Immature natural killer cell (primary cell): Measurements from ENCODE around the gene SEMA7A. TPM values are rescaled to one million over a fixed set of nuclear protein-coding genes. Genes with fewer than 3 reads are reported as not detected.

Experiments
- DNase-seq, 3 donors: peaks; one replicate each; pipeline ENCODE4 v3.0.0; 2022; ENCODE audit warnings: mixed read lengths in 1 of 3
- H3K27ac Mint-ChIP-seq, 6 donors: one replicate each; pipeline ENCODE4 v1.8.0; 2020; ENCODE audit warnings: mixed read lengths in 6 of 6, mild to moderate bottlenecking in 5 of 6, inconsistent platforms in 4 of 6, moderate library complexity in 3 of 6
- H3K27me3 Mint-ChIP-seq, 3 donors: one replicate each; pipeline ENCODE4 v1.8.0; 2020 to 2021; ENCODE audit warnings: low read depth in 3 of 3, mild to moderate bottlenecking in 3 of 3, mixed read lengths in 3 of 3, moderate library complexity in 3 of 3, inconsistent platforms in 1 of 3
- H3K36me3 Mint-ChIP-seq, 3 donors: one replicate each; pipeline ENCODE4 v1.8.0; 2020; ENCODE audit warnings: mixed read lengths in 3 of 3, inconsistent platforms in 2 of 3, mild to moderate bottlenecking in 2 of 3
- H3K4me1 Mint-ChIP-seq, 2 donors: one replicate each; pipeline ENCODE4 v1.8.0; 2020; ENCODE audit warnings: inconsistent platforms in 2 of 2, mild to moderate bottlenecking in 2 of 2, mixed read lengths in 2 of 2, moderate library complexity in 1 of 2
- H3K4me3 Mint-ChIP-seq, 5 donors: one replicate each; pipeline ENCODE4 v1.8.0; 2020; ENCODE audit warnings: mild to moderate bottlenecking in 5 of 5, mixed read lengths in 5 of 5, inconsistent platforms in 3 of 5, moderate library complexity in 3 of 5
- H3K9me3 Mint-ChIP-seq, 6 donors: one replicate each; pipeline ENCODE4 v1.8.0; 2020; ENCODE audit warnings: mild to moderate bottlenecking in 6 of 6, mixed read lengths in 6 of 6, inconsistent platforms in 4 of 6, moderate library complexity in 3 of 6
- polyA plus RNA-seq, 3 donors: library from polyadenylated mRNA; unstranded; fragments of 300-500 nt; fragmentation: Illumina TruSeq; gene quantifications; one replicate each; pipeline ENCODE4 v1.2.3, GENCODE V29; 2021

SEMA7A gene
- polyA plus RNA-seq, 3 donors from 2014 or later, result 0.90 to 3.7 TPM; not detected in 1

DNA sequence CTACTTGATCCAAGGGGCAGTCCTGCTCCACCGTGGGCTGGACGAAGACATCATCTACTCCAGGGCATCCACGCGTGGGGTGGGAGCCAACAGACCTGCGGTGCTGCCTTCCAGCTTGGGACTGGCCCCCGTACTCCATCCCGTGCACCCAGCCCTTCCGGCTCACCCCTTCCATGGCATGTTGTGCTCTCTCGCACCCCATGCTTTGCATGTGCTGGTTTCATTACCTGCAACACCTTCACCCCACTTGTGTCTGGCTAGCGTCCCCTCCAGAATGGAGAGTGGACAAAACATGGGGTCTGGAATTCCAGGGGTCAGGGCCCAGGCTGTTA lies 30.2 kb downstream of the SEMA7A start:
- no peak for DNase-seq
- Mint-ChIP-seq H3K27me3 (peaks cover 0 to 2% (median 0%) of the 10 kb centered on the region in 3 donors), H3K27ac (peak overlapping the region in 4 of 6 donors; percentile 32 to 84 (median 60)), H3K4me3 (peak overlapping the region in 2 of 5 donors; percentile 18 to 70), H3K4me1 (peaks cover 60 to 86% of the 10 kb centered on the region in 2 donors), H3K9me3 (peaks cover 0 to 2% (median 0%) of the 10 kb centered on the region in 6 donors), H3K36me3 (no peaks in the 10 kb centered on the region)

- peak; percentile 28 to 41 (median 31) for DNase-seq
- Mint-ChIP-seq H3K9me3 (peaks cover 0 to 2% (median 0%) of the 10 kb centered on the region in 6 donors), H3K27me3 (peaks cover 0 to 3% (median 2%) of the 10 kb centered on the region in 3 donors), H3K36me3 (no peaks in the 10 kb centered on the region), H3K27ac (peak overlapping the region; percentile 40 to 84 (median 77)), H3K4me1 (peaks cover 65 to 91% of the 10 kb centered on the region in 2 donors), H3K4me3 (peak overlapping the region; percentile 51 to 71 (median 59))
Measured at GRCh38 chr15:74402873-74403587, 30.7 kb downstream of the SEMA7A start.

GRCh38 chr15:74402337-74402841 lies 31.4 kb downstream of the SEMA7A start:
- peak overlapping the region; percentile 51 to 71 (median 59) for H3K4me3 Mint-ChIP-seq
- peaks cover 0 to 2% (median 0%) of the 10 kb centered on the region in 6 donors for H3K9me3 Mint-ChIP-seq
- peak; percentile 20 to 33 (median 32) for DNase-seq
- no peaks in the 10 kb centered on the region for H3K36me3 Mint-ChIP-seq
- peaks cover 65 to 94% of the 10 kb centered on the region in 2 donors for H3K4me1 Mint-ChIP-seq
- H3K27ac Mint-ChIP-seq, result peak overlapping the region; percentile 67 to 84 (median 79)
- peaks cover 0 to 3% (median 2%) of the 10 kb centered on the region in 3 donors for H3K27me3 Mint-ChIP-seq

GRCh38 chr15:74400915-74401757 lies 32.6 kb downstream of the SEMA7A start:
- H3K4me1 Mint-ChIP-seq, result peaks cover 64 to 82% of the 10 kb centered on the region in 2 donors
- peak in 1 of 3 donors; percentile 16 for DNase-seq
- H3K27ac Mint-ChIP-seq, result peak overlapping the region; percentile 41 to 84 (median 72)
- H3K4me3 Mint-ChIP-seq, result peak overlapping the region; percentile 44 to 74 (median 58)
- no peaks in the 10 kb centered on the region for H3K36me3 Mint-ChIP-seq
- peaks cover 0 to 3% (median 2%) of the 10 kb centered on the region in 3 donors for H3K27me3 Mint-ChIP-seq
- H3K9me3 Mint-ChIP-seq, result peaks cover 0 to 2% (median 0%) of the 10 kb centered on the region in 6 donors

GRCh38 chr15:74400313-74400860 lies 33.4 kb downstream of the SEMA7A start:
- Mint-ChIP-seq H3K27ac (peak overlapping the region in 5 of 6 donors; percentile 41 to 79 (median 78)), H3K9me3 (peaks cover 0 to 2% (median 0%) of the 10 kb centered on the region in 6 donors), H3K27me3 (peaks cover 2 to 3% (median 3%) of the 10 kb centered on the region in 3 donors), H3K4me1 (peaks cover 58 to 74% of the 10 kb centered on the region in 2 donors), H3K4me3 (peak overlapping the region; percentile 44 to 74 (median 62)), H3K36me3 (no peaks in the 10 kb centered on the region)
- DNase-seq, result peak in 1 of 3 donors; percentile 14

DNA sequence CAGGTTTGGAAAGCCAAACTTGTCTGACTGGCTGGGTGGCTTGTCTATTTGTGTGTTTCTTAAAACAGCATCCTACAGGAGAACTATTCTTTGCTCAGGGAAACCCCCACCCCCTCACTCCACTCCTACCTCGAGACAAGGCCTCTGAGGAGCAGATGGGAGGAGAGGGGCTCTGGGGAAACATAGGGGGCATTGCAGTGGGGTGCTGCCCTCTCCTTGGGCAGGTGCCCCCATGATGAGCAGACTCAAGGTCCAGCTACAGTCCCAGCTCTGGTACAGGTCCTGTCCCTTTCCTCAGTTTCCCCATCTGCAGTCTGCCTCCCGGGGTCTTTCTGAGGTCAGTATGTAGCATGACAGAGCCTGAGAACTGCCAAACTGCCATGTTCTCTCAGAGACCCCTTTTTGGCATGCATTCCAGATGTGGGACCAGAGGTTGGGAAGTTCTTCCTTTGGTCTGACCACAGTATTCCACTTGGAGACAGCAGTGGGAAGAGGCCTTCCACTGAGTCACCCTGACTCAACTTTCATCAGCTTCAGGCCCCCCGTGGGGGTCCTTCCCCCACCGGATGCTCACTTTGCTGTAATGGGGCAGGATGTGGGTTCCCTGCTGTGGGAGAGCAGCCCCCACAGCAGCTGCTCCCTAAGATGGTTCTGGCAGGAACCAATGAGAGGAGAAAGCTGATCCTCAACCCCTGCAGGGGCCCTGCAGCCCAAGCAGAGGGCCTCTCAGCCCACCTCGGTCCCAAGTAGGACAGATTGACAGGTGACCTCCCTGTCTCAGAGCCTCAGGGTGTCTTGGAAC lies 34.0 kb downstream of the SEMA7A start:
- Mint-ChIP-seq H3K27me3 (peaks cover 2 to 3% (median 3%) of the 10 kb centered on the region in 3 donors), H3K9me3 (peaks cover 0 to 2% (median 0%) of the 10 kb centered on the region in 6 donors), H3K4me3 (peak overlapping the region; percentile 30 to 74 (median 62)), H3K4me1 (peaks cover 57 to 71% of the 10 kb centered on the region in 2 donors), H3K36me3 (no peaks in the 10 kb centered on the region), H3K27ac (peak overlapping the region; percentile 39 to 79 (median 51))
- DNase-seq, result peak; percentile 34 to 51 (median 39)

GRCh38 chr15:74399100-74399499 lies 34.7 kb downstream of the SEMA7A start:
- H3K27me3 Mint-ChIP-seq, result peaks cover 2 to 3% (median 3%) of the 10 kb centered on the region in 3 donors
- peak overlapping the region in 1 of 6 donors; percentile 41 for H3K27ac Mint-ChIP-seq
- peaks cover 55 to 65% of the 10 kb centered on the region in 2 donors for H3K4me1 Mint-ChIP-seq
- H3K4me3 Mint-ChIP-seq, result peak overlapping the region in 3 of 5 donors; percentile 62 to 74 (median 67)
- H3K9me3 Mint-ChIP-seq, result peaks cover 0 to 2% (median 0%) of the 10 kb centered on the region in 6 donors
- DNase-seq, result no peak
- no peaks in the 10 kb centered on the region for H3K36me3 Mint-ChIP-seq

DNA sequence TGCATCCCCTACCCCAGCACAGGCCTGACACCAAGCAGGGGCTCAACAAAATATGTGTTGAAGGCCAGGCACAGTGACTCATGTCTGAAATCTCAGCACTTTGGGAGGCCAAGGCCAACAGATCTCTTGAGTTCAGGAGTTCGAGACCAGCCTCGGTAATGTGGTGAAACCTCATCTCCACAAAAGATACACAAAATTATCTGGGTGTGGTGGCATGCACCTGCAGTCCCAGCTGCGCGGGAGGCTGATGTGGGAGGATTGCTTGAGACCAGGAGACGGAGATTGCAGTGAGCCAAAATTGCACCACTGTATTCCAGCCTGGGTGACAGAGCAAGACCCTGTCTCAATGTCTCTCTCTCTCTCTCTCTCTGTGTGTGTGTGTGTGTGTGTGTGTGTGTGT lies 35.6 kb downstream of the SEMA7A start:
- Mint-ChIP-seq H3K36me3 (no peaks in the 10 kb centered on the region), H3K9me3 (peaks cover 0 to 2% (median 0%) of the 10 kb centered on the region in 6 donors), H3K4me1 (peaks cover 49 to 56% of the 10 kb centered on the region in 2 donors), H3K27ac (peak overlapping the region in 3 of 6 donors; percentile 47 to 81 (median 60)), H3K4me3 (peak overlapping the region in 2 of 5 donors; percentile 21 to 27), H3K27me3 (peaks cover 2 to 5% (median 3%) of the 10 kb centered on the region in 3 donors)
- no peak for DNase-seq

DNA sequence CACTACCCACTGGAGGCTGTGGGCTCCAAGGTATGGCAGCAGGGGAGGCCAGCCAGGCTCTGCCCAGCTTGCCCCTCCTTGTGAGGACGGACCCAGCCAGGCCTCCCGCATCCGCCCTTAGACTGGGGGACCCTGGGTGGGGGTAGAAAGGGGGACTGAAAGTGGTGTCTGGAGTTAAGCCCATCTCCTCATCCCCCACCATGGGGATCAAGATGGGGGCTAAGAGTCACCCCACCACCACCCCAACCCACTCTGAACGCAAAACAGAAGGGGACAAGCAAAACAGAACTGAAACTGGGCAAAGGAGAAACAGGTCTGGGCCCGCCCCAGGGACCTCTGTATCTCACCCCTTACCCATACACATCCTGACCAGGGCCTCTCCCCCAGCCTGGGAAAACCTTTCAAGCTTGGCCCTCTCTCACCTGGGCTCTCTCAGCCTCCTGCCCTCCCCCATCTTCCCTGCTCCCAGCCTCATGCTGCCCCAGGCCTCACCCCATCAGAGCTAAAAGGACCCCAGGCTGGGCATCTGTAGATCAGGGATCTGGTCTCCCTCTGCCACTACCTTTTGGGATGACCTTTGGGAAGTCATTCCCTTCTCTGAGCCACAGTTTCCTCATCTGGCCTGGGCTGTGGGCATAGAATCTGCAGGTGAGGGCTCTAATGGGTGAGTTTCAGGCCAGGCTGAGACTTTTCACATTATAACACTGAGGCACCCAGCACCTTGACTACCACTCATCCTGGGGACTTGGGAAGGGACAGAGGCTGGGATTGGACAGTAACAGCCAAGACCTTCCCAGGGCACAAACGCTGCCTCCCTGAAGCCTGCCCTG lies 36.3 kb downstream of the SEMA7A start:
- Mint-ChIP-seq H3K4me3 (no peak overlapping the region), H3K27me3 (peaks cover 2 to 5% (median 3%) of the 10 kb centered on the region in 3 donors), H3K4me1 (peaks cover 41 to 49% of the 10 kb centered on the region in 2 donors), H3K36me3 (no peaks in the 10 kb centered on the region), H3K9me3 (peaks cover 0 to 2% (median 0%) of the 10 kb centered on the region in 6 donors), H3K27ac (peak overlapping the region in 2 of 6 donors; percentile 40 to 60)
- no peak for DNase-seq

DNA sequence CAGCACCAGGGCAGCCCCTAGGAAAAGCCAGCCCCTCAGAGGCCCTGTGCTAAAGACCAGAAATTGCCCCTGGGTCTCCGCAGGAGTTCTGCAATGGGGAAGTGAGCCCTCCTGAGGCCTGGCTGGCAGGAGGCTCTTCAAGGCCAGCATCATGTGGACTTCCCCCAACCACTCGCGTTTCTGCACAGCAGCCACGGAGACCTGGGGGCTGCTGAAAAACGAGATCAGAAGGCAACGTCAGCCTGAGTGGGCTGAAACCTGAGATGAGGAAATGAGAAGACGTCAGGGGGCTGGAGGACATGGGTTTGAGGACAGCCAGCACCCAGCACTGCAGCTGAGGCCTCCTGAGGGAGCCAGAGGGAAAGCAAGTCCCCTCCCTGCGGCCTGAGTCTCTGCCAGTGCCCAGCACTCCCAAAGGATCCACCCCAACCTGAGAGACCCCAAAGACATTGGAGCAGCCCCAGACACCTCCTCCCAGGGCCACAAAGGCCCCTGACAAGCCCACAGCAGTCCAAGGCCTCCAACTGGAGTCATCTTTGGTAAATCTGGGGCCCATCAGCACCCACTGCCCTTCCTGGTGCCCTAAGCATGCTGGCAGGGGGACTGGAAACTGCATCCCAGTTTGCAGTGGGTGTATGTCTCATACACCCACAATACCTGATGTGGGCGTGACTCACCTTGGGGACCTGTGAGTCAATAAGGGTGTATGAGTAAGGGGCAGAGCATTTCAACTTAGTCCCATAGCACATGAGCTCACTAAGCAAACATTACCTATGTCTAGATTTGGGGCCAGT lies 37.1 kb downstream of the SEMA7A start:
- H3K4me3 Mint-ChIP-seq, result no peak overlapping the region
- peak overlapping the region in 3 of 6 donors; percentile 30 to 85 (median 40) for H3K27ac Mint-ChIP-seq
- peaks cover 33 to 40% of the 10 kb centered on the region in 2 donors for H3K4me1 Mint-ChIP-seq
- no peak for DNase-seq
- H3K9me3 Mint-ChIP-seq, result no peaks in the 10 kb centered on the region
- H3K36me3 Mint-ChIP-seq, result no peaks in the 10 kb centered on the region
- peaks cover 2 to 5% (median 4%) of the 10 kb centered on the region in 3 donors for H3K27me3 Mint-ChIP-seq

- Mint-ChIP-seq H3K4me1 (peaks cover 28 to 35% of the 10 kb centered on the region in 2 donors), H3K9me3 (no peaks in the 10 kb centered on the region), H3K36me3 (no peaks in the 10 kb centered on the region), H3K4me3 (no peak overlapping the region), H3K27ac (peak overlapping the region in 3 of 6 donors; percentile 40 to 49 (median 49)), H3K27me3 (peaks cover 2 to 5% (median 4%) of the 10 kb centered on the region in 3 donors)
- DNase-seq, result no peak
Measured at GRCh38 chr15:74396146-74396438, 37.7 kb downstream of the SEMA7A start.
